AG09309 (cell line): ENCODE data around the gene MEF2C.

Experiments used
- DNase-seq: peaks from one replicate; pipeline ENCODE4 v3.0.0-alpha.2; 2010; ENCODE audit warnings: low read depth
- H3K4me3 ChIP-seq: 2 replicates; pipeline ENCODE4 v1.5.1; 2011; ENCODE audit warnings: mild to moderate bottlenecking, low read depth, low read length, moderate library complexity; ENCODE audit not compliant: control insufficient read depth
- TF ChIP-seq, protein P1 (sequence below): IDR thresholded peaks from 2 replicates; pipeline ENCODE4 v1.5.1; 2011; ENCODE audit warnings: mild to moderate bottlenecking, low read depth, low read length, inconsistent platforms; ENCODE audit not compliant: insufficient read depth, control insufficient read depth; ENCODE audit errors: missing control alignments

The MEF2C gene

DNA sequence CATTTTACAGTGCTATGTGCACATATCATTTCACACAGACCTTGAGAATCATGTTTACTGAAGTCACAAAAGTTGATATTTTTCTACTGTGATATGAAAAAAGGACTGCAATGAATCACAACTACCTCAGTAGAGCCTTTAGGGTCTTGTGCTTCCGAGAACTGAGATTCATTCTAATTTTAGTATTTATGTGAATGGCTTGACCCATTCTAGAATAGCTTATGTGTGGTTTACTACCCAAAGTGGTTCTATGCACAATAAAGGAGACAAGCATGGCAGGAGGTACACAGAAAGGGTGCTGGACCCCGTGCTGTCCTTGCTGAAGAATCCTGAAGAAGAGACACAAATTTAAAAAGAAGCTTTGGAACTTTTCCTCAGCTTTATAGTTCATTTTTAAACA lies 28.2 kb downstream of the MEF2C start:
- TF ChIP-seq, protein P1, sequence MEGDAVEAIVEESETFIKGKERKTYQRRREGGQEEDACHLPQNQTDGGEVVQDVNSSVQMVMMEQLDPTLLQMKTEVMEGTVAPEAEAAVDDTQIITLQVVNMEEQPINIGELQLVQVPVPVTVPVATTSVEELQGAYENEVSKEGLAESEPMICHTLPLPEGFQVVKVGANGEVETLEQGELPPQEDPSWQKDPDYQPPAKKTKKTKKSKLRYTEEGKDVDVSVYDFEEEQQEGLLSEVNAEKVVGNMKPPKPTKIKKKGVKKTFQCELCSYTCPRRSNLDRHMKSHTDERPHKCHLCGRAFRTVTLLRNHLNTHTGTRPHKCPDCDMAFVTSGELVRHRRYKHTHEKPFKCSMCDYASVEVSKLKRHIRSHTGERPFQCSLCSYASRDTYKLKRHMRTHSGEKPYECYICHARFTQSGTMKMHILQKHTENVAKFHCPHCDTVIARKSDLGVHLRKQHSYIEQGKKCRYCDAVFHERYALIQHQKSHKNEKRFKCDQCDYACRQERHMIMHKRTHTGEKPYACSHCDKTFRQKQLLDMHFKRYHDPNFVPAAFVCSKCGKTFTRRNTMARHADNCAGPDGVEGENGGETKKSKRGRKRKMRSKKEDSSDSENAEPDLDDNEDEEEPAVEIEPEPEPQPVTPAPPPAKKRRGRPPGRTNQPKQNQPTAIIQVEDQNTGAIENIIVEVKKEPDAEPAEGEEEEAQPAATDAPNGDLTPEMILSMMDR = no peak
- no peak for DNase-seq
- H3K4me3 ChIP-seq = no peak overlapping the region

GRCh38 chr5:88847420-88847819 lies 35.6 kb downstream of the MEF2C start:
- no peak for DNase-seq
- H3K4me3 ChIP-seq = no peak overlapping the region
- TF ChIP-seq, protein P1 = no peak

DNA sequence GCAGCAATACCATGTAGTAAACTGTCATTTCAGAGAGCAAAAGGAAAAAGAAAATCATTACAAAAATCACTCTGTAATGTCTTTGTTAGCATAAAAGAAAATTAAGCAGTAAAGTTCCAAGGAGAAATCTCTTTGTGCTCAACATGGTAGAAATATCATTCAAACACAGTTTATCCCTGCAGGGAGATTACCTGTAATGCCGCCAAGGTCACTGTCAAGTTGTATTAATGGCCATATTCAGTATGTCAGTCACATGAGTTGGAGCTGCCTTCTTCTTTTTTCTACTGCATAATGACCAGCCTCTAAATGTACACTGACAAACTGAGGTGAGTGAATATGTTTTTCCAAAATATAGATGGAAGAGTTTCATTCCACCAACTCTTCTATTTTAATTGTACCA lies 36.5 kb downstream of the MEF2C start:
- no peak for DNase-seq
- TF ChIP-seq, protein P1 = no peak
- H3K4me3 ChIP-seq = no peak overlapping the region

GRCh38 chr5:88845081-88845697 lies 37.8 kb downstream of the MEF2C start:
- no peak for DNase-seq
- TF ChIP-seq, protein P1 = no peak
- H3K4me3 ChIP-seq = no peak overlapping the region

- DNase-seq = no peak
- H3K4me3 ChIP-seq = no peak overlapping the region
- TF ChIP-seq, protein P1 = no peak
Measured at GRCh38 chr5:88842784-88843183, 40.2 kb downstream of the MEF2C start.

- DNase-seq = no peak
- TF ChIP-seq, protein P1 = no peak
Measured at GRCh38 chr5:88841212-88841611, 41.8 kb downstream of the MEF2C start.

More at GRCh38 chr5:88841212-88841611, 41.8 kb downstream of the MEF2C start:
- H3K4me3 ChIP-seq = no peak overlapping the region
